ENCODE data around the gene RPL39L. TPM values are rescaled to one million over a fixed set of nuclear protein-coding genes. Genes with fewer than 3 reads are reported as not detected.

Gene RPL39L
- total and polyA plus RNA-seq, 2 of the 4 experiments (the other 2 are of a cell fraction), result 18.1 to 34.6 TPM

- no peak overlapping the region for H3K14ac ChIP-seq (replicated peaks; ENCODE audit: low read depth, low read length)
- no peaks in the 10 kb centered on the region for H4K20me1 ChIP-seq (ENCODE audit: insufficient read depth, low read length)
- in situ Hi-C loops (cut with MboI; ENCODE audit: low sequenced_read_pairs), result no loop called here
- H3K4ac ChIP-seq (ENCODE audit: low read depth, low read length), result no peak overlapping the region
- no peak overlapping the region for H2AK5ac ChIP-seq (ENCODE audit: low read depth, low read length)
- H4K5ac ChIP-seq (ENCODE audit: low read depth, low read length), result no peak overlapping the region
- DNase-seq (no peak), ATAC-seq (ENCODE audit: low read depth) (no peak)
- peak overlapping the region; percentile 99 for H2AFZ ChIP-seq (replicated peaks; ENCODE audit: low read length, poor library complexity)
- WGBS, 2 experiments (ENCODE audit: extremely low coverage in 2 of 2, insufficient read length in 1 of 2), result no CpG with 5 or more reads among the region's 3 CpGs
- H3K56ac ChIP-seq (ENCODE audit: extremely low read depth, insufficient read depth, low read length), result no peak overlapping the region
- no peak overlapping the region for H2BK5ac ChIP-seq (ENCODE audit: low read depth, low read length, poor library complexity, severe bottlenecking)
- H3K36me3 ChIP-seq (ENCODE audit: control insufficient read depth, insufficient read depth, low read length), result no peaks in the 10 kb centered on the region
- H3K27me3 ChIP-seq (ENCODE audit: control insufficient read depth, insufficient read depth, low read length), result peaks cover 7% of the 10 kb centered on the region
- no peak overlapping the region for H3K18ac ChIP-seq (ENCODE audit: low read depth, low read length)
- no peaks in the 10 kb centered on the region for H3K9me3 ChIP-seq (ENCODE audit: control insufficient read depth, insufficient read depth, low read length)
- ChIA-PET CTCF (interaction anchor here (0.7 to 2.3 kb wide), 21 partner anchors 9 to 572 kb away, joined by 3 to 13 read pairs (median 4); no protein-coding TSS in a partner anchor), POLR2A (ENCODE audit: unreplicated experiment) (no interaction called here)
- no peak overlapping the region for H3K9ac ChIP-seq (ENCODE audit: low read depth, low read length)
- H3K9me1 ChIP-seq (ENCODE audit: insufficient read depth, low read length), result no peaks in the 10 kb centered on the region
- TF ChIP-seq NFE2L2 (IDR thresholded peaks at IDR 0.05; ENCODE audit: low read depth, low read length) (no peak), RFX5 (IDR thresholded peaks at IDR 0.05; ENCODE audit: low read depth, low read length) (no peak), ELK1 (IDR thresholded peaks at IDR 0.05; ENCODE audit: borderline replicate concordance, low read depth, low read length) (no peak), RAD21 (IDR thresholded peaks at IDR 0.05; ENCODE audit: low read length) (no peak), MAFK (IDR thresholded peaks at IDR 0.05; ENCODE audit: low read depth, low read length) (no peak), MAZ (IDR thresholded peaks at IDR 0.05; ENCODE audit: borderline replicate concordance, low read depth, low read length) (no peak), BHLHE40 (IDR thresholded peaks at IDR 0.05; ENCODE audit: low read depth, low read length) (no peak), MXI1 (IDR thresholded peaks at IDR 0.05; ENCODE audit: borderline replicate concordance, low read depth, low read length) (no peak), CEBPB (IDR thresholded peaks at IDR 0.05; ENCODE audit: low read depth, low read length) (no peak), RCOR1 (IDR thresholded peaks at IDR 0.05; ENCODE audit: insufficient replicate concordance, low read length) (no peak), CHD1 (IDR thresholded peaks at IDR 0.05; ENCODE audit: low read depth, low read length) (no peak), POLR2A (IDR thresholded peaks at IDR 0.05; ENCODE audit: low read depth, low read length) (no peak), FOS (IDR thresholded peaks at IDR 0.05; ENCODE audit: low read depth, low read length) (no peak), SMC3 (IDR thresholded peaks at IDR 0.05; ENCODE audit: low read depth, low read length) (no peak), CTCF (conservative IDR thresholded peaks at IDR 0.05; ENCODE audit: low read depth, low read length) (no peak), USF2 (IDR thresholded peaks at IDR 0.05; ENCODE audit: low read depth, low read length) (no peak)
- no peak overlapping the region for H3K23ac ChIP-seq (ENCODE audit: low read depth, low read length)
- peak overlapping the region in 1 of 2 experiments; percentile 69; a peak in 1 of 4 replicates for H4K8ac ChIP-seq (ENCODE audit: low read depth in 2 of 2, low read length in 2 of 2)
- peak overlapping the region; percentile 20; the same call in 1 of the 2 replicates for H3K4me2 ChIP-seq (ENCODE audit: low read depth, low read length)
- H3K4me3 ChIP-seq (ENCODE audit: insufficient read depth, low read depth, low read length), result peak overlapping the region; percentile 67
- no peak overlapping the region for H2AK9ac ChIP-seq (replicated peaks; ENCODE audit: low read depth, low read length, poor library complexity)
- H2BK15ac ChIP-seq (ENCODE audit: low read depth, low read length), result no peak overlapping the region; the same call in 2 of the 3 replicates
- no peak overlapping the region for H2BK20ac ChIP-seq (ENCODE audit: low read depth, low read length)
- peaks cover 3 to 20% of the 10 kb centered on the region in 2 experiments for H3K79me1 ChIP-seq (ENCODE audit: low read depth in 1 of 2, low read length in 2 of 2)
- H2BK120ac ChIP-seq (ENCODE audit: low read depth, low read length), result no peak overlapping the region
- intact Hi-C loops (cut with micrococcal nuclease), result loop anchor here (1.0 kb wide), 1 partner anchor 574 kb away; no protein-coding TSS in a partner anchor
- H3K4me1 ChIP-seq (ENCODE audit: control insufficient read depth, insufficient read depth, low read length), result no peaks in the 10 kb centered on the region
- no TSS peak for BruUV-seq (replicated peaks)
- no peak overlapping the region for H4K91ac ChIP-seq (ENCODE audit: insufficient read depth, low read depth, low read length)
- dilution Hi-C loops (cut with HindIII; ENCODE audit: low sequenced_read_pairs, unreplicated experiment), result no loop called here
- no peak overlapping the region for H3K27ac ChIP-seq (ENCODE audit: insufficient read depth, low read length)
Observed at GRCh38 chr3:187139895-187140253, 578 bp upstream of the RPL39L start.

Data from IMR-90 (cell line).